GM23338 (cell line): ENCODE measurements around the gene MBNL1. TPM values are rescaled to one million over a fixed set of nuclear protein-coding genes. Genes with fewer than 3 reads are reported as not detected.

Experiments
- ATAC-seq: fragments of 200-7000 bp; cut with Tn5 transposase; 3 replicates; pipeline ENCODE4 v1.9.1; 2020
- DNase-seq: peaks from one replicate; pipeline ENCODE4 v3.0.0-alpha.2; 2015; ENCODE audit warnings: low spot score
- H2AFZ ChIP-seq: fragments of 200-600 bp; sonication (generic); 2 replicates; pipeline ENCODE4 v1.8.0; 2016; ENCODE audit warnings: antibody characterized with exemption, mild to moderate bottlenecking, moderate library complexity
- H3F3A ChIP-seq: fragments of 200-600 bp; sonication (generic); replicated peaks from 2 replicates; pipeline ENCODE4 v1.8.0; 2017; ENCODE audit warnings: antibody characterized with exemption, mixed run types, low read depth
- H3K27ac ChIP-seq: fragments of 200-600 bp; sonication (generic); 2 replicates; pipeline ENCODE4 v1.6.1; 2016; ENCODE audit warnings: low read depth
- H3K27me3 ChIP-seq: fragments of 200-600 bp; sonication (generic); 2 replicates; pipeline ENCODE4 v1.8.0; 2016; ENCODE audit warnings: mild to moderate bottlenecking, mixed run types, moderate library complexity; ENCODE audit not compliant: insufficient read depth
- H3K36me3 ChIP-seq: fragments of 200-600 bp; sonication (generic); 2 replicates; pipeline ENCODE4 v1.8.0; 2016; ENCODE audit warnings: mild to moderate bottlenecking; ENCODE audit not compliant: insufficient read depth
- H3K4me1 ChIP-seq: fragments of 200-600 bp; sonication (generic); 2 replicates; pipeline ENCODE4 v1.8.0; 2016; ENCODE audit warnings: mild to moderate bottlenecking, moderate library complexity; ENCODE audit not compliant: insufficient read depth
- H3K4me2 ChIP-seq: fragments of 200-600 bp; sonication (generic); 2 replicates; pipeline ENCODE4 v1.7.1; 2017; ENCODE audit warnings: mixed run types
- H3K4me3 ChIP-seq: fragments of 200-600 bp; sonication (generic); 2 replicates; pipeline ENCODE4 v1.6.1; 2016; ENCODE audit warnings: mixed run types
- H3K79me2 ChIP-seq: fragments of 200-600 bp; sonication (generic); replicated peaks from 2 replicates; pipeline ENCODE4 v1.8.0; 2017; ENCODE audit warnings: mild to moderate bottlenecking; ENCODE audit not compliant: insufficient read depth
- H3K9me2 ChIP-seq: fragments of 200-600 bp; sonication (generic); 2 replicates; pipeline ENCODE4 v1.8.0; 2017; ENCODE audit not compliant: insufficient read depth
- H4K20me1 ChIP-seq: fragments of 200-600 bp; sonication (generic); replicated peaks from 2 replicates; pipeline ENCODE4 v1.8.0; 2017; ENCODE audit warnings: mild to moderate bottlenecking; ENCODE audit not compliant: insufficient read depth
- H3K27ac Mint-ChIP-seq: 2 replicates; pipeline ENCODE4 v1.8.0; 2020; ENCODE audit warnings: inconsistent platforms, mild to moderate bottlenecking, moderate library complexity, mixed read lengths
- H3K27me3 Mint-ChIP-seq: 3 replicates; pipeline ENCODE4 v1.8.0; 2022; ENCODE audit warnings: low read depth, mild to moderate bottlenecking, moderate library complexity, mixed read lengths, inconsistent platforms; ENCODE audit not compliant: insufficient read depth, poor library complexity
- H3K36me3 Mint-ChIP-seq: 3 replicates; pipeline ENCODE4 v1.8.0; 2021; ENCODE audit warnings: low read depth, mild to moderate bottlenecking, inconsistent platforms, moderate library complexity, mixed read lengths
- H3K4me1 Mint-ChIP-seq: 3 replicates; pipeline ENCODE4 v1.8.0; 2020; ENCODE audit warnings: mild to moderate bottlenecking, inconsistent platforms, mixed read lengths
- H3K4me3 Mint-ChIP-seq: 3 replicates; pipeline ENCODE4 v1.8.0; 2021; ENCODE audit warnings: moderate library complexity, mild to moderate bottlenecking, inconsistent platforms, mixed read lengths
- H3K9me3 Mint-ChIP-seq: 3 replicates; pipeline ENCODE4 v1.8.0; 2020; ENCODE audit warnings: moderate library complexity, mild to moderate bottlenecking, inconsistent platforms, mixed read lengths
- CREB1 ChIP-seq: fragments of 250-450 bp; sonication (Bioruptor Pico); IDR thresholded peaks from 2 replicates; pipeline ENCODE4 v1.5.0; 2020; ENCODE audit warnings: low read depth, mild to moderate bottlenecking, moderate library complexity
- CTCF ChIP-seq, 2 experiments: fragments of 200-600 bp in 1 of 2; sonication (generic) in 1 of 2; conservative IDR thresholded peaks; 2 replicates each; pipeline versions ENCODE4 v1.5.1 to v1.6.1; 2016 to 2017; ENCODE audit warnings: antibody characterized with exemption in 2 of 2, low read depth in 2 of 2, mild to moderate bottlenecking in 2 of 2, moderate library complexity in 1 of 2
- NANOG ChIP-seq: IDR thresholded peaks from 2 replicates; pipeline ENCODE4 v1.6.1; 2016; ENCODE audit warnings: antibody characterized with exemption, borderline replicate concordance
- POLR2AphosphoS5 ChIP-seq: IDR thresholded peaks from 2 replicates; pipeline ENCODE4 v1.6.1; 2016; ENCODE audit warnings: antibody characterized with exemption, low read depth
- STAT1 ChIP-seq: IDR thresholded peaks from one replicate; pipeline ENCODE4 v1.6.1; 2016; ENCODE audit warnings: antibody characterized with exemption; ENCODE audit not compliant: unreplicated experiment
- ZNF462 ChIP-seq: fragments of 250-450 bp; sonication (Bioruptor Pico); IDR thresholded peaks from 2 replicates; pipeline ENCODE4 v1.5.0; 2020; ENCODE audit warnings: mild to moderate bottlenecking, moderate library complexity
- polyA plus RNA-seq: library from polyadenylated mRNA; unstranded; fragments of >200 nt; fragmentation: Nextera tagmentation; extraction: Ambion mirVana; gene quantifications from 2 replicates; pipeline ENCODE4 v1.2.1, GENCODE V29; 2016
- total RNA-seq: library from RNA; depleted of rRNA; stranded (reverse); fragments of >200 nt; shearing (Covaris generic); gene quantifications from 2 replicates; pipeline ENCODE4 v1.2.3, GENCODE V29; 2014

The MBNL1 gene
- total and polyA plus RNA-seq, 2 experiments from 2014 or later, result 9.4 to 23.2 TPM

- peaks cover 8% of the 10 kb centered on the region; the same call in 2 of the 3 replicates for H3K36me3 Mint-ChIP-seq
- H3K27me3 Mint-ChIP-seq, result no peaks in the 10 kb centered on the region
- no peaks in the 10 kb centered on the region for H3K27me3 ChIP-seq
- no peak overlapping the region for H3K27ac ChIP-seq
- no peak overlapping the region for H3K4me3 ChIP-seq
- no peaks in the 10 kb centered on the region for H4K20me1 ChIP-seq
- H3K36me3 ChIP-seq, result no peaks in the 10 kb centered on the region
- H3K4me2 ChIP-seq, result no peak overlapping the region
- H3F3A ChIP-seq, result no peaks in the 10 kb centered on the region
- H3K9me2 ChIP-seq, result no peaks in the 10 kb centered on the region
- H2AFZ ChIP-seq, result no peak overlapping the region
- no peaks in the 10 kb centered on the region for H3K9me3 Mint-ChIP-seq
- H3K4me3 Mint-ChIP-seq, result no peak overlapping the region
- TF ChIP-seq CREB1 (CRISPR knock-in tag) (no peak), STAT1 (no peak), POLR2AphosphoS5 (no peak), CTCF (conservative IDR thresholded peaks at IDR 0.05; ENCODE audit: low read depth in 2 of 2) (peak; percentile 55 to 80)
- peak; percentile 26; the same call in 1 of the 3 replicates for ATAC-seq
- no peaks in the 10 kb centered on the region for H3K79me2 ChIP-seq
- DNase-seq, result peak; percentile 42
- no peak overlapping the region for H3K27ac Mint-ChIP-seq
- H3K4me1 ChIP-seq, result no peaks in the 10 kb centered on the region
- H3K4me1 Mint-ChIP-seq, result peaks cover 3% of the 10 kb centered on the region; the same call in 2 of the 3 replicates
Measured at GRCh38 chr3:152466784-152467183, 198.1 kb downstream of the MBNL1 start.

- ATAC-seq, result no peak
- peaks cover 3% of the 10 kb centered on the region; the same call in 2 of the 3 replicates for H3K36me3 Mint-ChIP-seq
- Histone ChIP-seq H3K79me2 (no peaks in the 10 kb centered on the region), H3K27me3 (no peaks in the 10 kb centered on the region), H4K20me1 (no peaks in the 10 kb centered on the region), H3K4me1 (no peaks in the 10 kb centered on the region), H3K9me2 (no peaks in the 10 kb centered on the region), H3K4me3 (no peak overlapping the region), H3K4me2 (no peak overlapping the region), H3K36me3 (no peaks in the 10 kb centered on the region), H3F3A (no peaks in the 10 kb centered on the region), H2AFZ (no peak overlapping the region), H3K27ac (no peak overlapping the region)
- H3K4me3 Mint-ChIP-seq, result no peak overlapping the region
- peaks cover 3% of the 10 kb centered on the region; the same call in 2 of the 3 replicates for H3K4me1 Mint-ChIP-seq
- no peaks in the 10 kb centered on the region for H3K27me3 Mint-ChIP-seq
- no peak overlapping the region for H3K27ac Mint-ChIP-seq
- no peak for DNase-seq
- TF ChIP-seq CTCF (conservative IDR thresholded peaks at IDR 0.05; ENCODE audit: low read depth in 2 of 2) (no peak), ZNF462 (CRISPR knock-in tag) (no peak), NANOG (no peak), POLR2AphosphoS5 (no peak)
- H3K9me3 Mint-ChIP-seq, result no peaks in the 10 kb centered on the region
Measured at GRCh38 chr3:152469248-152470025, 200.7 kb downstream of the MBNL1 start.
